Astrocyte of the cerebellum (primary cell): Measurements from ENCODE around the gene MED12L.

Experiments used
- DNase-seq: peaks from one replicate; pipeline ENCODE4 v3.0.0-alpha.2; 2011; ENCODE audit warnings: low read depth
- H3K4me3 ChIP-seq: 2 replicates; pipeline ENCODE4 v1.5.1; 2011; ENCODE audit warnings: mild to moderate bottlenecking, low read depth, low read length, moderate library complexity
- in situ Hi-C: cut with HindIII; loops from 2 replicates; pipeline ENCODE4 v1.10.0; 2017; ENCODE audit warnings: low sequenced_read_pairs
- TF ChIP-seq, protein P1 (sequence below): IDR thresholded peaks from 2 replicates; pipeline ENCODE4 v1.5.1; 2012; ENCODE audit warnings: low read length, low read depth, moderate library complexity, mild to moderate bottlenecking; ENCODE audit errors: missing control alignments

MED12L gene, protein sequence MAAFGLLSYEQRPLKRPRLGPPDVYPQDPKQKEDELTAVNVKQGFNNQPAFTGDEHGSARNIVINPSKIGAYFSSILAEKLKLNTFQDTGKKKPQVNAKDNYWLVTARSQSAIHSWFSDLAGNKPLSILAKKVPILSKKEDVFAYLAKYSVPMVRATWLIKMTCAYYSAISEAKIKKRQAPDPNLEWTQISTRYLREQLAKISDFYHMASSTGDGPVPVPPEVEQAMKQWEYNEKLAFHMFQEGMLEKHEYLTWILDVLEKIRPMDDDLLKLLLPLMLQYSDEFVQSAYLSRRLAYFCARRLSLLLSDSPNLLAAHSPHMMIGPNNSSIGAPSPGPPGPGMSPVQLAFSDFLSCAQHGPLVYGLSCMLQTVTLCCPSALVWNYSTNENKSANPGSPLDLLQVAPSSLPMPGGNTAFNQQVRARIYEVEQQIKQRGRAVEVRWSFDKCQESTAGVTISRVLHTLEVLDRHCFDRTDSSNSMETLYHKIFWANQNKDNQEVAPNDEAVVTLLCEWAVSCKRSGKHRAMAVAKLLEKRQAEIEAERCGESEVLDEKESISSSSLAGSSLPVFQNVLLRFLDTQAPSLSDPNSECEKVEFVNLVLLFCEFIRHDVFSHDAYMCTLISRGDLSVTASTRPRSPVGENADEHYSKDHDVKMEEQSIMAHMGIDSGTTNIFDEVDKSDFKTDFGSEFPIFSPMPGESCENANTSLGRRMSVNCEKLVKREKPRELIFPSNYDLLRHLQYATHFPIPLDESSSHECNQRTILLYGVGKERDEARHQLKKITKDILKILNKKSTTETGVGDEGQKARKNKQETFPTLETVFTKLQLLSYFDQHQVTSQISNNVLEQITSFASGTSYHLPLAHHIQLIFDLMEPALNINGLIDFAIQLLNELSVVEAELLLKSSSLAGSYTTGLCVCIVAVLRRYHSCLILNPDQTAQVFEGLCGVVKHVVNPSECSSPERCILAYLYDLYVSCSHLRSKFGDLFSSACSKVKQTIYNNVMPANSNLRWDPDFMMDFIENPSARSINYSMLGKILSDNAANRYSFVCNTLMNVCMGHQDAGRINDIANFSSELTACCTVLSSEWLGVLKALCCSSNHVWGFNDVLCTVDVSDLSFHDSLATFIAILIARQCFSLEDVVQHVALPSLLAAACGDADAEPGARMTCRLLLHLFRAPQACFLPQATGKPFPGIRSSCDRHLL (N-terminal part only)

DNA sequence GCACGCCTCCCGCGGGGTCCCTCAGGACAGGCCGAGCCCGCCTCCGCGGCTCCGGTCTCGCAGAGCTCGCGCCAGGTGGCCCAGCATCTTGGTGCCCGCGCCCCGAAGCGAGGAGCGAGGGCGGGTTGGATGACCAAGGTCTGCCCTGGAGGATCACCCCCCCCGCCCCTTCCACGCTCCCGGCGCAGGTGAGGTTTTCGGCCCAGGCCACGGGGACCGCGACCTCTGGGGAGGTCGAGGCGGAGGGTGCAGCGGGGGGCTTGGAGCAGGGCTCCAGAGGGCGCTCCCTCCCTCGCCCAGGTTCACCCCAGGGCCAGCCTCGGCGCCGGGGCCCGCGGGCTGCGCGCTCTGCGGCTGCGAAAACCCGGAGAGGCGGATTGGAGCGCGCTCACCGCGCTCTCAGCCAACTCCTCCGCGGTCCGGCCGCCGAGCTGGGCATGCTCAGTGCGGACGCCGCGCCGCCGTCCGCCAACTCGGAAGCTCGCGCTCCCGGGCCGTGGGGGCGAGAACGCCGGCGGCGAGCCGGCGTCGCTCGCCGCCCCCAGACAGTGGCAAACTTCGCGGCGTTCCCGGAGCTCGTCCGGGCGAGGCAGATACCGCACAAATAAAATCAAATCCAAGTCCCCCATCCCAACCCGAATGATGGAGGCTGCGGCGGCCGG lies at the start of gene MED12L:
Gene MED12L (plus strand): TSS at position 438 of the 662 bp plus-strand sequence. CDS start 1,263 bp downstream, outside the sequence.
- DNase-seq, result peak; percentile 36
- H3K4me3 ChIP-seq, result peak within 1 kb of the TSS; percentile 62
- in situ Hi-C loops, result no loop called here
- TF ChIP-seq, protein P1, sequence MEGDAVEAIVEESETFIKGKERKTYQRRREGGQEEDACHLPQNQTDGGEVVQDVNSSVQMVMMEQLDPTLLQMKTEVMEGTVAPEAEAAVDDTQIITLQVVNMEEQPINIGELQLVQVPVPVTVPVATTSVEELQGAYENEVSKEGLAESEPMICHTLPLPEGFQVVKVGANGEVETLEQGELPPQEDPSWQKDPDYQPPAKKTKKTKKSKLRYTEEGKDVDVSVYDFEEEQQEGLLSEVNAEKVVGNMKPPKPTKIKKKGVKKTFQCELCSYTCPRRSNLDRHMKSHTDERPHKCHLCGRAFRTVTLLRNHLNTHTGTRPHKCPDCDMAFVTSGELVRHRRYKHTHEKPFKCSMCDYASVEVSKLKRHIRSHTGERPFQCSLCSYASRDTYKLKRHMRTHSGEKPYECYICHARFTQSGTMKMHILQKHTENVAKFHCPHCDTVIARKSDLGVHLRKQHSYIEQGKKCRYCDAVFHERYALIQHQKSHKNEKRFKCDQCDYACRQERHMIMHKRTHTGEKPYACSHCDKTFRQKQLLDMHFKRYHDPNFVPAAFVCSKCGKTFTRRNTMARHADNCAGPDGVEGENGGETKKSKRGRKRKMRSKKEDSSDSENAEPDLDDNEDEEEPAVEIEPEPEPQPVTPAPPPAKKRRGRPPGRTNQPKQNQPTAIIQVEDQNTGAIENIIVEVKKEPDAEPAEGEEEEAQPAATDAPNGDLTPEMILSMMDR, result no peak

DNA sequence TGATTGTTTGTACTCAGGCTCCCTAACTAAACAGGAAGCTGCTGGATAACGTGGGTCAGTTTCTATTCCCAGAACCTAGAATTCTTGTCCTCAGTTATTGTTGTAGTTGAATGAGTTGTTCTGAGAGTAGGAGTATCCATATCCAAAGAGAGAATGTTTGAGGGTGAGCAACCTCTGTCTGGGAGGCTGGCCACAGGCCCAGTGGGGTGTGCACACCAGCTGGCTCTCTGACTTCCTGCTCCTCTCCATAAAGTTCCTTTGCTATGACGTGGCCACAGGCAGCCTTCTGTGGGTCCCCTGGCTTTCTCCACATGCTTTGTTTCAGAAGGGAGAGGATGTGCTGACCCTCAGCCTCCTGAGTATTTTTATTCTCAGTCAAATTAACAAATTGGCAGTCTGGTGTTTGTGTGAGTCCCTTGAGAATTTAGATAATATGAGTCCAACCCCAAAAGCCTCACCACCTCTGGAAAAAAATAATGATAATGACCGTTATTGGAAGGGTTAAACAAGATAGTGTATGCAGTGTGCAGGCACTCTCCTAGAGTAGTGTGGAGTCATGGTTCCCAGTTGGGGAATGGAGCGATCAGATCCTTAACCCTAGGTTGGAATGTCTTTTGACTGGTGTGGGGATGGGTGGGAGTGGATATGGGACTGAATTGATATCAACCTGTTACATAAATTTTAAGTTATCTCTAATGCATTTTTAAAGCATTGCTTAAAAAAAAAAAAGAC lies 47.6 kb upstream of the MED12L start:
- H3K4me3 ChIP-seq, result no peak overlapping the region
- in situ Hi-C loops, result no loop called here
- DNase-seq, result peak; percentile 93
- TF ChIP-seq, protein P1, result no peak

DNA sequence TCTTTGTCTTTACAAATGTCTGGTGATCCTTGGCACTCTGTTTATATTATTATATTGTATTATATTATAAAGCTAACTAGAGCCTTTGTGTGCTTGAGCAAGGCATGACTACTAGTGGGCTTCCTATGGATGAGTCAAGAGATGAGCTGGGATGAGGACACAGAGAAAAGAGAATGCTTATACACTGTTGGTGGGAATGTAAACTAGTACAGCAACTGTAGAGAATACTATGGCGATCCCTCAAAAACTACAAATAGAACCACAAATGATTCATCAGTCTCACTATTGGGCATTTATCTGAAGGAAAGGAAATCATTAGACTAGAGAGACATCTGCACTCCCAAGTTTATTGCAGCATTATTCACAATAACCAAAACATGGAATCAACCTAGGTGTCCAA lies 40.8 kb upstream of the MED12L start:
- DNase-seq, result no peak
- no peak overlapping the region for H3K4me3 ChIP-seq
- in situ Hi-C loops, result no loop called here
- TF ChIP-seq, protein P1, result no peak

DNA sequence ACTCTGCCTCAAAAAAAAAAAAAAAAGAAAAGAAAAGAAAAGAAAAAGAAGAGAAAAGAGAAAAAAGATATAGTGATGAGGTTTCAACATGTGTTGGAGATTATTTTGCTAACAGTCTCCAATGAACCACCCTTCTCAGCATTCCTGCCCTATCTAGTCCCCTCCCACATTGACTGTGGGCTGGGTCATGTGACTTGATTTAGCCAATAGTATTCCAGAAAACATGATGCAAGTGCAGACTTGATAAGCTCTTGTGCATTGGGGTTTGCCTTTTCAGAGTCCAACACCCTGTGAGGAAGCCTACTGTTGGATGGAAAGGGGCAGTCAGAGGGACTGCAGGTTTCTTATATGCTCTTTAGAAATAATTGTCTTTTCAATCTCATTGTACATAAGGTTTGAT lies 37.8 kb upstream of the MED12L start:
- TF ChIP-seq, protein P1, result no peak
- in situ Hi-C loops, result no loop called here
- no peak overlapping the region for H3K4me3 ChIP-seq
- DNase-seq, result no peak

DNA sequence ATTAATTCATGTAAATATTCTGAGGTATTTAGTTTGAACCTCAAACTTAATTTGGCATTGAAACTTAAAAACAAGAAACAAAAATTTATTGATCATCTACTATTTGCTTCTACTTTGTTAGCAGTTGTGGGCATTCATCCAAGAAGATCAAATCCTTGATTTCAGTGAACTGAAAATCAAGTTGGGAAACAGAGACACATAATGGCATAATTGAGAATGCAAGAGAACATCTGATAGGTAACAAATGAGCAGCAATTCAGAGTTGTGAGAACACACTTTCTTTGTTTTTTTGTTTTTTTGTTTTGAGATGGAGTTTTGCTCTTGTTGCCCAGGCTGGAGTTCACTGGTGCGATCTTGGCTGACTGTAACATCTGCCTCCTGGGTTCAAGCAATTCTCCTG lies 33.9 kb upstream of the MED12L start:
- in situ Hi-C loops, result no loop called here
- H3K4me3 ChIP-seq, result no peak overlapping the region
- TF ChIP-seq, protein P1, result no peak
- no peak for DNase-seq
